ENCODE results near the gene MUL1. TPM values are rescaled to one million over a fixed set of nuclear protein-coding genes. Genes with fewer than 3 reads are reported as not detected.
A peak's percentile ranks its signal among the peaks of the same experiment; 100 is the strongest.

MUL1 gene
- total RNA-seq, 4 donors from 2014 or later: 22.1 to 36.4 (median 27.1) TPM

DNA sequence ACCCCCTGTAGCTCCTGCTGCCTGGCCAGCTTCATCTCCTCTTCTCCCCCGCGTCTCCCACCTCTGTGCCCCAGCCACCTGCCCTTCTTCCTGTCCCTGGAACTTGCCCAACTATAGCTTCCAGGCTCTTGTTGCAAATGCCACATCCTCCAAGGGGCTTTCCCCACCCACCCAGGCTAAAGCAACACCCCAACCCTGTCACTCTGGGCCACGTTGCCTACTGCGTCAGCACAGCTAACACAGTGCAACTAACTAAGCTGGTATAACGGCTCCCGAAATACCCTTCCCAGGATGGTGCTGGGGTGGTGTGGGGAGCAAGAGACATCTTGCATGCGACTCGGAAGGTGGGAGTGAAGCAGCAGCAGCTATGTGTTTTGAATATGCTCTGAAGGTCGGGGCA, 41.7 kb downstream of the MUL1 start:
- DNase-seq (ENCODE audit: low spot score) (no peak), ATAC-seq (ENCODE audit: low FRiP score) (peak; percentile 34)
- TF ChIP-seq, protein P1, sequence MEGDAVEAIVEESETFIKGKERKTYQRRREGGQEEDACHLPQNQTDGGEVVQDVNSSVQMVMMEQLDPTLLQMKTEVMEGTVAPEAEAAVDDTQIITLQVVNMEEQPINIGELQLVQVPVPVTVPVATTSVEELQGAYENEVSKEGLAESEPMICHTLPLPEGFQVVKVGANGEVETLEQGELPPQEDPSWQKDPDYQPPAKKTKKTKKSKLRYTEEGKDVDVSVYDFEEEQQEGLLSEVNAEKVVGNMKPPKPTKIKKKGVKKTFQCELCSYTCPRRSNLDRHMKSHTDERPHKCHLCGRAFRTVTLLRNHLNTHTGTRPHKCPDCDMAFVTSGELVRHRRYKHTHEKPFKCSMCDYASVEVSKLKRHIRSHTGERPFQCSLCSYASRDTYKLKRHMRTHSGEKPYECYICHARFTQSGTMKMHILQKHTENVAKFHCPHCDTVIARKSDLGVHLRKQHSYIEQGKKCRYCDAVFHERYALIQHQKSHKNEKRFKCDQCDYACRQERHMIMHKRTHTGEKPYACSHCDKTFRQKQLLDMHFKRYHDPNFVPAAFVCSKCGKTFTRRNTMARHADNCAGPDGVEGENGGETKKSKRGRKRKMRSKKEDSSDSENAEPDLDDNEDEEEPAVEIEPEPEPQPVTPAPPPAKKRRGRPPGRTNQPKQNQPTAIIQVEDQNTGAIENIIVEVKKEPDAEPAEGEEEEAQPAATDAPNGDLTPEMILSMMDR (IDR thresholded peaks at IDR 0.05): no peak

DNA sequence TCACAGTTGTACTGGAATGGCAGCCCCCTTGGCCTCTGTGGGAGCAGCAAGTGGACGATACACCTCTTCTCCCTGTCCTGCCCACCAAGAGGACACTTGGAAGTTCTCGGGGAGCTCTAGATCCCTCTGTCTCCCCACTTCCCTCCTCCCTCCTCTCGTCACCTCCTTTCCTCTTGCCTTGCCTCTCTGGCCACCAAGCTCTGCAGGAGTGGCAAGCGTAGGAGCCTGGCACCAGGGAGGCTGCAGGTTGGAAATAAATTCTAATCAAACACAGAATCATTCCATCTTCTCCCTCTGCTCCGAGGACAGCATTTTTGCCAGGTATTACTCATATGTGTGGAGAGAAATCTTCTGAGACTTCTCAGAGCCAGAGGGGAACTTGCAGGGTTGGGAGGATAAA, 42.8 kb downstream of the MUL1 start:
- DNase-seq (ENCODE audit: low spot score) (no peak), ATAC-seq (ENCODE audit: low FRiP score) (no peak)
- TF ChIP-seq, protein P1 (IDR thresholded peaks at IDR 0.05): no peak

DNA sequence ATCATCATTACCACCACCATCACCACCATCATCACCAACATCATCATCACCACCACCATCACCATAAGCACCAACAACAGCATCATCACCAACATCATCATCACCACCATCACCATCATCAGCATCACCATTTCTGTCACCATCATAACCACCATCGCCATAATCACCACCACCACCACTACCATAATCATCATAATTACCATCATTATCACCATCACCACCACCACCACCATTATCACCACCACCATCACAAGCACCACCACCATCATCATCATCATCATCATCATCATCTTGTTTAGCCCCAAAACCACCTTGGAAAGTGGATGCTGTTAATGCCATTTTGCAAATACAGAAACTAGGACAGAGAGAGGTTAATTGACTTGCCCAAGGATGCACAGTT, 44.4 kb downstream of the MUL1 start:
- no peak for ATAC-seq (ENCODE audit: low FRiP score)
- TF ChIP-seq, protein P1 (IDR thresholded peaks at IDR 0.05): no peak
- no peak for DNase-seq (ENCODE audit: low spot score)

DNA sequence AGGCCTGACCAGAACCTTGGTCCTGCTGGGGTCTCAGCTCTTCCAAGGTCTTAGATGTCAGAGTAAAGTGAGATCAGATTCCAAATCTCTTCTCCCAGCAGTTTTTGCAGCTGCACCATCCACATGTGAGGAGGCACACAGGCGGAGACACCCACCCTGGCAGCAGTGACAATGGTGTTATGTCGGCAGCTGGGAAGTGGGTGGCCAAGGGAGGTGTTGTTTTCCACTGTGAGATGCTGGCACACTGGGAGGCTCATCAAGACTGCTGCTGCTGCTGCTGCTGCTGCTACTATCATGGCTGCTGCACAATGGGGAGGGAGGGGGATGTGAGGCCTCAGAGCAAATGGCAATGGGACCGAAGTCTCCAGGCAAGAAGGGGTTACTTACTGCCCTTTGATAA, 45.6 kb downstream of the MUL1 start:
- DNase-seq (ENCODE audit: low spot score) (no peak), ATAC-seq (ENCODE audit: low FRiP score) (no peak)
- TF ChIP-seq, protein P1 (IDR thresholded peaks at IDR 0.05): no peak

DNA sequence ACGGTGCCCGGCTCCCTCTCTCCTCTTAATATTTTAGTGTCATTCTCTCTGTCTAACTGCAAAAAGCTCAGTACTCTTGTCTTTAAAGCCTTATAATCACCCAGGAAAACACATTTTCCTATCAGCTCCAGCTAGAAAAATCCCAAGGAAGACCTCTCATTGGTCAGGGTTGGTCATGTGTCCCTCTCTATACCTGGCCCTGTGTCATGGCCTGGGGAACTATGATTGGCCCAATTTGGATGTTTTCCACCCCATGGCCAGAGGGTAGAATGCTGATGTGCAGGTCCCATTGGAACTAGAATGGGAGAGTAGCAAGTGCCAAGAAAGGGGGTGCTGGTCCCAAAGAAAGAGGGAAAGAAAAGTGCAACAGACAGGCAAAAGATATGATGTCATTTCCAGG, 49.2 kb downstream of the MUL1 start:
- no peak for DNase-seq (ENCODE audit: low spot score)
- TF ChIP-seq, protein P1 (IDR thresholded peaks at IDR 0.05): no peak
- no peak for ATAC-seq (ENCODE audit: low FRiP score)

DNA sequence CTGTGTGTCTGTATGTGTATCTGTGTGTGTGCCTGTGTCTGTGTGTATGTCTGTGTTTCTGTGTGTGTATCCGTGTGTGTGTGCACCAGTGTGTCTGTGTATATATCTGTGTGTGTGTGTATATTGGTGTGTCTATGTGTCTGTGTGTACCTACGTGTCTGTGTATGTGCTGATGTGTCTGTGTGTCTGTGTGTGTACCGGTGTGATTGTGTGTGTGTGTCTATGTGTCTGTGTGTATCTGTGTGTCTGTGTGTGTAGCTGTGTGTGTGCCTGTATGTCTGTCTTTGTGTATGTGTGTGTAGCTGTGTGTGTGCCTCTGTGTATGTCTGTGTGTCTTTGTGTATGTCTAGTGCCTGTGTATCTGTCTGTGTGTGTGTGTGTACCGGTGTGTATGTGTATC, 53.9 kb downstream of the MUL1 start:
- ATAC-seq (ENCODE audit: low FRiP score): no peak
- TF ChIP-seq, protein P1 (IDR thresholded peaks at IDR 0.05): no peak

DNA sequence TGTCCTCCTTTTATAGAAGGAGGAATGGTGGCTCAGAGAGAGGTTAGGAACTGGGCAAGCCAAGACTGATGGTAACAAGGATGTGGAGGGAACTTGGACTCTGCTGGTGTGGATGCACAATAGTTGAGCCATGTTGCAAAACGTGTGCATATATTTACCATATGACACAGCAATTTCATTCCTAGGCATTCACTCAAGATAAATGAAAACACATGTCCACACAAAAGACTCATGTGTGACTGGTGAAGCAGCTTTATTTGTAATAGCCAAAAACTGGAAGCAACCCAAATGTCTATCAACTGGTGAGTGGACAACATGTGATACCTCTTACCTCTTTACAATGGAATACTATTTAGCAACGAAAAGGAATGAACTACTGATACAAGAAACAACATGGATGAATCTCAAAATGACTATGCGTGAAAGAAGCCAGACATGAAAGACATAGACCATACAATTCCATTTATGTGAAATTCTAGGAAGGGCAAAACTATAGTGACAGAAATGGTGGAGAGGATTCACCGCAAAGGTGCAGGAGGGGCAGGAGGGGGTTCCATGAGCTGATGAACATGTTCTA, 58.1 kb downstream of the MUL1 start:
- DNase-seq (ENCODE audit: low spot score) (no peak), ATAC-seq (ENCODE audit: low FRiP score) (no peak)
- TF ChIP-seq, protein P1 (IDR thresholded peaks at IDR 0.05): no peak

More for the DNA sequence above, 53.9 kb downstream of the MUL1 start:
- DNase-seq (ENCODE audit: low spot score): no peak

Data from omental fat pad (tissue), 4 donors.